Adrenal gland (tissue), 12 donors: ENCODE measurements around the gene MAP3K6. TPM values are rescaled to one million over a fixed set of nuclear protein-coding genes. Genes with fewer than 3 reads are reported as not detected.
A peak's percentile ranks its signal among the peaks of the same experiment; 100 is the strongest.

ENCODE experiments used
- DNase-seq, 7 donors: peaks; one replicate each; pipeline ENCODE4 v3.0.0-alpha.2; 2019 to 2020
- H3K27ac ChIP-seq, 5 donors: fragments of 200-600 bp; sonication (generic) in 4 of 5; 1 replicate in 3 of 5; 2 replicates in 2 of 5; pipeline versions ENCODE4 v1.5.1 to v1.8.0; 2016 to 2020; ENCODE audit warnings: mild to moderate bottlenecking in 1 of 5
- H3K27me3 ChIP-seq: fragments of 200-600 bp; 2 replicates; pipeline ENCODE4 v1.8.0; 2021
- H3K36me3 ChIP-seq, 2 donors: fragments of 200-600 bp; replicated peaks in 1 of 2; 1 replicate in 1 of 2; 2 replicates in 1 of 2; pipeline versions ENCODE4 v1.5.1 to v1.8.0; 2018 to 2022
- H3K4me1 ChIP-seq, 2 donors: fragments of 200-600 bp; replicated peaks in 1 of 2; 1 replicate in 1 of 2; 2 replicates in 1 of 2; pipeline versions ENCODE4 v1.5.1 to v1.8.0; 2018 to 2021
- H3K4me3 ChIP-seq, 4 donors: fragments of 200-600 bp; sonication (generic) in 3 of 4; one replicate each; pipeline ENCODE4 v1.5.1; 2016 to 2018
- H3K9me3 ChIP-seq, 3 donors: fragments of 200-600 bp; sonication (generic) in 1 of 3; replicated peaks in 1 of 3; 1 replicate in 2 of 3; 2 replicates in 1 of 3; pipeline versions ENCODE4 v1.5.1 to v1.8.0; 2016 to 2021
- CTCF ChIP-seq, 6 experiments: fragments of 450-650 bp in 4 of 6; fragments of 200-600 bp in 2 of 6; sonication (generic) in 1 of 6; IDR thresholded peaks; 1 replicate in 5 of 6; 2 replicates in 1 of 6; pipeline versions ENCODE4 v1.5.1 to v1.8.0; 2016 to 2021; ENCODE audit warnings: antibody characterized with exemption in 6 of 6, mild to moderate bottlenecking in 2 of 6, moderate library complexity in 1 of 6
- POLR2A ChIP-seq, 2 donors: fragments of 450-650 bp; IDR thresholded peaks; one replicate each; pipeline ENCODE4 v1.6.1; 2017; ENCODE audit warnings: antibody characterized with exemption in 2 of 2, mild to moderate bottlenecking in 2 of 2, moderate library complexity in 1 of 2
- WGBS, 4 donors: extraction: QIAGEN DNeasy Blood & Tissue Kit in 2 of 4; methylation state at CpG; one replicate each; pipeline versions ENCODE4 v1.1.5 to v1.1.7; 2013 to 2017; 5-methylcytosine and 5-hydroxymethylcytosine counted together
- intact Hi-C, 2 donors: fragments of 100-400 bp; cut with DNase I; formaldehyde crosslinking; loops; one replicate each; pipeline versions ENCODE4 v1.14.1 to v1.15.0; 2022 to 2023
- polyA plus RNA-seq, 3 donors: library from polyadenylated mRNA; stranded (reverse); fragments of 200-250 nt in 2 of 3; fragments of 350-450 nt in 1 of 3; fragmentation: Illumina TruSeq in 1 of 3; extraction: RNeasy Lipid Tissue Mini Kit (QIAGEN cat#74804) in 1 of 3; gene quantifications; one replicate each; pipeline ENCODE4 v1.2.3, GENCODE V29; 2013 to 2014
- total RNA-seq, 9 donors: library from RNA; depleted of rRNA in 4 of 9; stranded (reverse); fragments of >200 nt in 4 of 9; fragments of 120-200 nt in 1 of 9; fragmentation: NEBNext Ultra II Directional in 1 of 9; extraction: Animal tissue kit (Norgen Biotek cat#: 25700) in 1 of 9; gene quantifications; one replicate each; pipeline versions ENCODE4 v1.1.0 to v1.2.4, GENCODE V29; 2013 to 2023
- donor health status: healthy with polysubstance abuse.
- donor health status: Bipolar disorder and iron deficiency.
- donor health status: DM: yes; HTN: yes; CAD: no.
- donor health status: DM: no; HTN: no; CAD: no.
- donor health status: DM: no; HTN: no; CAD: no.
- donor health status: DM: yes; HTN: yes; CAD: no.

MAP3K6 gene
- total and polyA plus RNA-seq, 12 donors = 6.5 to 136 (median 26.6) TPM

GRCh38 chr1:27336756-27337155 is 30.0 kb downstream of the MAP3K6 start:
- Histone ChIP-seq H3K9me3 (no peaks in the 10 kb centered on the region), H3K4me1 (peaks cover 5 to 13% of the 10 kb centered on the region in 2 donors), H3K27ac (no peak overlapping the region), H3K4me3 (no peak overlapping the region), H3K27me3 (no peaks in the 10 kb centered on the region), H3K36me3 (peaks cover 0 to 48% of the 10 kb centered on the region in 2 donors)
- WGBS, 4 donors = 82 to 91% (median 89%) methylated on average over 5 of the region's 5 CpGs
- intact Hi-C loops = no loop called here
- no peak for TF ChIP-seq POLR2A (IDR thresholded peaks at IDR 0.05)
- TF ChIP-seq CTCF (IDR thresholded peaks at IDR 0.05) = no peak
- no peak for DNase-seq

GRCh38 chr1:27335506-27336422 is 31.0 kb downstream of the MAP3K6 start:
- DNase-seq = no peak
- WGBS, 4 donors = 93 to 96% (median 94%) methylated on average over 8 to 17 of the region's 17 CpGs
- H3K27ac ChIP-seq = no peak overlapping the region
- TF ChIP-seq CTCF (IDR thresholded peaks at IDR 0.05) (no peak), POLR2A (IDR thresholded peaks at IDR 0.05) (no peak)
- peaks cover 5 to 12% of the 10 kb centered on the region in 2 donors for H3K4me1 ChIP-seq
- no peak overlapping the region for H3K4me3 ChIP-seq
- no peaks in the 10 kb centered on the region for H3K27me3 ChIP-seq
- intact Hi-C loops = no loop called here
- H3K36me3 ChIP-seq = peaks cover 0 to 58% of the 10 kb centered on the region in 2 donors
- H3K9me3 ChIP-seq = no peaks in the 10 kb centered on the region

- Histone ChIP-seq H3K27me3 (no peaks in the 10 kb centered on the region), H3K36me3 (peaks cover 0 to 60% of the 10 kb centered on the region in 2 donors), H3K9me3 (no peaks in the 10 kb centered on the region), H3K27ac (no peak overlapping the region), H3K4me3 (no peak overlapping the region), H3K4me1 (peaks cover 5 to 12% of the 10 kb centered on the region in 2 donors)
- DNase-seq = no peak
- intact Hi-C loops = no loop called here
- TF ChIP-seq POLR2A (IDR thresholded peaks at IDR 0.05) = no peak
- no peak for TF ChIP-seq CTCF (IDR thresholded peaks at IDR 0.05)
- 87 to 94% (median 93%) methylated on average over 14 to 17 of the region's 17 CpGs for WGBS, 4 donors
Measured at GRCh38 chr1:27333717-27334279, 33.0 kb downstream of the MAP3K6 start.

- Histone ChIP-seq H3K27me3 (no peaks in the 10 kb centered on the region), H3K4me1 (peaks cover 5 to 12% of the 10 kb centered on the region in 2 donors), H3K36me3 (peaks cover 0 to 62% of the 10 kb centered on the region in 2 donors), H3K9me3 (no peaks in the 10 kb centered on the region), H3K4me3 (no peak overlapping the region), H3K27ac (peak overlapping the region in 1 of 5 donors; percentile 14)
- WGBS, 4 donors = 60 to 71% (median 65%) methylated on average over 8 to 11 of the region's 11 CpGs
- TF ChIP-seq POLR2A (IDR thresholded peaks at IDR 0.05) = no peak
- peak; percentile 56 to 78 (median 64) for TF ChIP-seq CTCF (IDR thresholded peaks at IDR 0.05)
- intact Hi-C loops = no loop called here
- DNase-seq = peak in 3 of 7 donors; percentile 33 to 51 (median 40)
Measured at GRCh38 chr1:27332536-27333281, 34.1 kb downstream of the MAP3K6 start.
